Psoas muscle (tissue), 8 donors: ENCODE measurements around the gene MUC2. TPM values are rescaled to one million over a fixed set of nuclear protein-coding genes. Genes with fewer than 3 reads are reported as not detected.
A peak's percentile ranks its signal among the peaks of the same experiment; 100 is the strongest.

Source experiments
- ATAC-seq, 4 donors: fragments of 200-7000 bp; cut with Tn5 transposase; one replicate each; pipeline ENCODE4 v1.9.1; 2020; ENCODE audit warnings: moderate library complexity in 3 of 4, mild to moderate bottlenecking in 2 of 4
- DNase-seq, 2 donors: peaks; one replicate each; pipeline ENCODE4 v3.0.0-alpha.2; 2020
- H3K27ac ChIP-seq: fragments of 200-600 bp; one replicate; pipeline ENCODE4 v1.8.0; 2022
- H3K27me3 ChIP-seq, 3 donors: fragments of 200-600 bp in 1 of 3; one replicate each; pipeline versions ENCODE4 v1.6.1 to v1.8.0; 2013 to 2022; ENCODE audit warnings: low read length in 2 of 3, mild to moderate bottlenecking in 2 of 3, moderate library complexity in 1 of 3; ENCODE audit not compliant: insufficient read depth in 3 of 3
- H3K36me3 ChIP-seq, 2 donors: fragments of 200-600 bp in 1 of 2; one replicate each; pipeline versions ENCODE4 v1.6.1 to v1.8.0; 2013 to 2022; ENCODE audit warnings: low read depth in 1 of 2, mild to moderate bottlenecking in 1 of 2, moderate library complexity in 1 of 2; ENCODE audit not compliant: insufficient read depth in 1 of 2
- H3K4me1 ChIP-seq: fragments of 200-600 bp; one replicate; pipeline ENCODE4 v1.8.0; 2022
- H3K4me3 ChIP-seq: fragments of 200-600 bp; one replicate; pipeline ENCODE4 v1.8.0; 2022; ENCODE audit warnings: mild to moderate bottlenecking
- H3K9me3 ChIP-seq: fragments of 200-600 bp; one replicate; pipeline ENCODE4 v1.8.0; 2022
- CTCF ChIP-seq: fragments of 200-600 bp; IDR thresholded peaks from one replicate; pipeline ENCODE4 v1.8.0; 2022; ENCODE audit warnings: antibody characterized with exemption
- WGBS, 3 donors: extraction: QIAGEN DNeasy Blood & Tissue Kit; methylation state at CpG; one replicate each; pipeline versions ENCODE4 v1.1.6 to v1.1.7; 2013; 5-methylcytosine and 5-hydroxymethylcytosine counted together
- intact Hi-C, 2 donors: fragments of 100-400 bp; cut with DNase I; formaldehyde crosslinking; loops; one replicate each; pipeline versions ENCODE4 v1.11.0 to v1.14.2; 2022
- polyA plus RNA-seq, 3 donors: library from polyadenylated mRNA; stranded (reverse); fragments of 200-250 nt; gene quantifications; one replicate each; pipeline ENCODE4 v1.2.3, GENCODE V29; 2013
- total RNA-seq, 4 donors: library from RNA; stranded (reverse); fragmentation: NEBNext Ultra II Directional in 2 of 4; extraction: Animal tissue kit (Norgen Biotek cat#: 25700) in 2 of 4; gene quantifications; one replicate each; pipeline versions ENCODE4 v1.2.1 to v1.2.4, GENCODE V29; 2021 to 2023
- donor health status: healthy with polysubstance abuse.
- donor health status: DM: no; HTN: no; CAD: no; lungs with moderate emphysema.
- donor health status: Bipolar disorder and iron deficiency.
- donor health status: healthy.
- donor health status: DM: yes; HTN: yes; CAD: no.
- donor health status: DM: no; HTN: no; CAD: no.
- donor health status: DM: no; HTN: no; CAD: no.
- donor health status: DM: yes; HTN: yes; CAD: no.

Gene MUC2
- total and polyA plus RNA-seq, 7 donors = under 0.01 to 0.44 (median 0.02) TPM; not detected in 2

DNA sequence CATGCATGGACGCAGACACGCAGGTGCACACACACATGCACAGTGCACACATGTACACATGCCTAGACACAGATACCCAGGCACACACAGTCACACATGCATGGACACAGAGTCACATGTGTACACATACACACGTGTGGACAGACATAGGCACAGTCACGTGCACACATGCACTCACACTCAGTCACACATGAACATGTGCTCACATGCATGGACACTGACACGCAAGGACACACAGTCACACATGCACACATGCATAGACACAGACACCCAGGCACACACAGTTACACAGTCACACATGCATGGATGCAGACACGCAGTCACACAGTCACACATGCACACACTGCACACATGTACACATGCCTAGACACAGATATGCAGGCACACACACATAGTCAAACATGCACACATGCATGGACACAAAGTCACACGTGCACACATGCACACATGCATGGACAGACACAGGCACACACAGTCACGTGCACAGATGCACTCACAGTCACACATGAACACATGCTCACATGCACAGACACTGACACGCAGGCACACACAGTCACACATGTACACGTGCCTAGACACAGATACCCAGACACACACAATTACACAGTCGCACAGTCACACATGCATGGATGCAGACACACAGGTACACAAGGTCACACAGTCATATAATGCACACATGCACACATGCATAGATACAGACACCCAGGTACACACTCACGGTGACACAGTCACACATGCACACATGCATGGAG lies 16.8 kb downstream of the MUC2 start:
- ATAC-seq (no peak), DNase-seq (peak in 1 of 2 donors; percentile 17)
- Histone ChIP-seq H3K4me1 (no peaks in the 10 kb centered on the region), H3K4me3 (no peak overlapping the region), H3K27ac (no peak overlapping the region), H3K36me3 (no peaks in the 10 kb centered on the region), H3K27me3 (peaks cover 0 to 2% (median 0%) of the 10 kb centered on the region in 3 donors), H3K9me3 (no peaks in the 10 kb centered on the region)
- TF ChIP-seq CTCF = no peak
- 83 to 89% (median 84%) methylated on average over 12 of the region's 12 CpGs for WGBS, 3 donors
- intact Hi-C loops = no loop called here

- no peak overlapping the region for H3K4me3 ChIP-seq
- no peak overlapping the region for H3K27ac ChIP-seq
- no peak for TF ChIP-seq CTCF
- no peaks in the 10 kb centered on the region for H3K4me1 ChIP-seq
- 58 to 63% (median 62%) methylated on average over 17 of the region's 17 CpGs for WGBS, 3 donors
- no peaks in the 10 kb centered on the region for H3K9me3 ChIP-seq
- no peaks in the 10 kb centered on the region for H3K36me3 ChIP-seq
- peaks cover 0 to 2% (median 0%) of the 10 kb centered on the region in 3 donors for H3K27me3 ChIP-seq
- DNase-seq (peak in 1 of 2 donors; percentile 41), ATAC-seq (no peak)
- intact Hi-C loops = no loop called here
Measured at GRCh38 chr11:1092145-1092670, 17.5 kb downstream of the MUC2 start.

DNA sequence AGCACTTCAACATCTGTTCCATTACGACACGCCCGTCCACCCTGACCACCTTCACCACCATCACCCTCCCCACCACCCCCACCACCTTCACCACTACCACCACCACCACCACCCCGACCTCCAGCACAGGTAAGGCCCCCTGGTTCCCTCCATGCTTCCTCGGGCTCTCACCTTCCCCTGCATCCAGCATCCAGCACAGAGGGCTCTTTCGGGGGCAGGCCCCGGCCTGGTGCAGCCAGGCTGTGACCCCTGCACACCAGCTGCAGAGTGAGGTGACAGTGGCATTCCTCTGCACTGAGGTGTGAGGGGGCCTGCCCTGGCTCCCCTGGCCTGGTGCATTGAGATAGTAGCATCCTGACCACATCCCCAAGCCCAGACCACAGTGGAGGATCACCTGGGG lies 18.2 kb downstream of the MUC2 start:
- TF ChIP-seq CTCF = no peak
- Histone ChIP-seq H3K27me3 (peaks cover 0 to 2% (median 0%) of the 10 kb centered on the region in 3 donors), H3K4me1 (no peaks in the 10 kb centered on the region), H3K27ac (no peak overlapping the region), H3K4me3 (no peak overlapping the region), H3K9me3 (no peaks in the 10 kb centered on the region), H3K36me3 (no peaks in the 10 kb centered on the region)
- 59 to 67% (median 65%) methylated on average over 7 of the region's 7 CpGs for WGBS, 3 donors
- intact Hi-C loops = no loop called here
- peak in 1 of 2 donors; percentile 23 for DNase-seq
- ATAC-seq = no peak

DNA sequence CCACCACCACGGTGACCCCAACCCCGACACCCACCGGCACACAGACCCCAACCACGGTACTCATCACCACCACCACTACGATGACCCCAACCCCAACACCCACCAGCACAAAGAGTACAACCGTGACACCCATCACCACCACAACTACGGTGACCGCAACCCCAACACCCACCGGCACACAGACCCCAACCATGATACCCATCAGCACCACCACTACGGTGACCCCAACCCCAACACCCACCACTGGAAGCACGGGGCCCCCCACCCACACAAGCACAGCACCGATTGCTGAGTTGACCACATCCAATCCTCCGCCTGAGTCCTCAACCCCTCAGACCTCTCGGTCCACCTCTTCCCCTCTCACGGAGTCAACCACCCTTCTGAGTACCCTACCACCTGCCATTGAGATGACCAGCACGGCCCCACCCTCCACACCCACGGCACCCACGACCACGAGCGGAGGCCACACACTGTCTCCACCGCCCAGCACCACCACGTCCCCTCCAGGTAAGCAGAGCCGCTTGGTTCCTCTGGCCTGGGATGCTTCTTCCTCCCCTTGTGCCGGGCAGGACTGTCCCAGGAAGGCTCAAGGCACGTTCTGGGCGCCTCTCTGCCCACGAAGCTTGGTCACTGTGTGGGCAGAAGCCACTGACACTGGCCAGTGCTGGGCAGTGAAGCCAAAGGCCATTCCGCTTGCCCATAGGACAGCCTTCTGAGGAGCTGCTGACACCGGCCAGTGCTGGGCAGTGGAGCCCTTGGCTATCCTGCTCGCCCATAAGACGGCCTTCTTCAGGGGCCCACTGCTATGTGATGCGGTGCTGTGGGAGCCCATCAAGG lies 25.1 kb downstream of the MUC2 start:
- H3K4me3 ChIP-seq = no peak overlapping the region
- 93 to 95% (median 94%) methylated on average over 32 of the region's 32 CpGs for whole genome bisulfite sequencing, 3 donors
- TF ChIP-seq CTCF = no peak
- intact Hi-C loops = no loop called here
- H3K36me3 ChIP-seq = no peaks in the 10 kb centered on the region
- no peak for ATAC-seq
- peaks cover 0 to 4% (median 3%) of the 10 kb centered on the region in 3 donors for H3K27me3 ChIP-seq
- no peak overlapping the region for H3K27ac ChIP-seq
- H3K9me3 ChIP-seq = no peaks in the 10 kb centered on the region
- DNase-seq = peak in 1 of 2 donors; percentile 12
- no peaks in the 10 kb centered on the region for H3K4me1 ChIP-seq
